ENCODE results near the gene FGD6.

Gene FGD6

GRCh38 chr12:95129115-95129514, 88.2 kb downstream of the FGD6 start:
- H3K4me1 Mint-ChIP-seq, result no peaks in the 10 kb centered on the region
- no peak overlapping the region for H3K27ac Mint-ChIP-seq
- TF ChIP-seq CTCF (IDR thresholded peaks at IDR 0.05; ENCODE audit: unreplicated experiment in 3 of 3), result no peak
- H3K9me3 Mint-ChIP-seq, result no peaks in the 10 kb centered on the region
- H3K4me3 Mint-ChIP-seq, result no peak overlapping the region
- H3K27me3 Mint-ChIP-seq (ENCODE audit: low read depth), result no peaks in the 10 kb centered on the region
- peaks cover 46% of the 10 kb centered on the region for H3K36me3 Mint-ChIP-seq (ENCODE audit: low read depth)

GRCh38 chr12:95126736-95127135, 90.5 kb downstream of the FGD6 start:
- peaks cover 41% of the 10 kb centered on the region for H3K36me3 Mint-ChIP-seq (ENCODE audit: low read depth)
- no peak for TF ChIP-seq CTCF (IDR thresholded peaks at IDR 0.05; ENCODE audit: unreplicated experiment in 3 of 3)
- no peak overlapping the region for H3K27ac Mint-ChIP-seq
- H3K4me3 Mint-ChIP-seq, result no peak overlapping the region
- H3K4me1 Mint-ChIP-seq, result no peaks in the 10 kb centered on the region
- H3K9me3 Mint-ChIP-seq, result no peaks in the 10 kb centered on the region
- H3K27me3 Mint-ChIP-seq (ENCODE audit: low read depth), result no peaks in the 10 kb centered on the region

GRCh38 chr12:95126076-95126475, 91.2 kb downstream of the FGD6 start:
- Mint-ChIP-seq H3K27ac (no peak overlapping the region), H3K27me3 (ENCODE audit: low read depth) (no peaks in the 10 kb centered on the region), H3K36me3 (ENCODE audit: low read depth) (peaks cover 36% of the 10 kb centered on the region), H3K9me3 (no peaks in the 10 kb centered on the region), H3K4me1 (no peaks in the 10 kb centered on the region), H3K4me3 (no peak overlapping the region)
- no peak for TF ChIP-seq CTCF (IDR thresholded peaks at IDR 0.05; ENCODE audit: unreplicated experiment in 3 of 3)

- TF ChIP-seq CTCF (IDR thresholded peaks at IDR 0.05; ENCODE audit: unreplicated experiment in 3 of 3), result no peak
- Mint-ChIP-seq H3K27me3 (ENCODE audit: low read depth) (no peaks in the 10 kb centered on the region), H3K36me3 (ENCODE audit: low read depth) (peaks cover 25% of the 10 kb centered on the region), H3K4me1 (no peaks in the 10 kb centered on the region), H3K9me3 (no peaks in the 10 kb centered on the region), H3K27ac (no peak overlapping the region), H3K4me3 (no peak overlapping the region)
Measured at GRCh38 chr12:95124106-95124505, 93.2 kb downstream of the FGD6 start.

GRCh38 chr12:95118788-95119179, 98.5 kb downstream of the FGD6 start:
- Mint-ChIP-seq H3K27me3 (ENCODE audit: low read depth) (no peaks in the 10 kb centered on the region), H3K27ac (peak overlapping the region in 1 of 3 experiments; percentile 78), H3K36me3 (ENCODE audit: low read depth) (peaks cover 17% of the 10 kb centered on the region), H3K4me1 (peaks cover 32% of the 10 kb centered on the region), H3K9me3 (no peaks in the 10 kb centered on the region), H3K4me3 (no peak overlapping the region)
- TF ChIP-seq CTCF (IDR thresholded peaks at IDR 0.05; ENCODE audit: unreplicated experiment in 3 of 3), result no peak

GRCh38 chr12:95118138-95118787, 99.0 kb downstream of the FGD6 start:
- no peak overlapping the region for H3K4me3 Mint-ChIP-seq
- H3K36me3 Mint-ChIP-seq (ENCODE audit: low read depth), result peaks cover 21% of the 10 kb centered on the region
- no peaks in the 10 kb centered on the region for H3K9me3 Mint-ChIP-seq
- H3K27me3 Mint-ChIP-seq (ENCODE audit: low read depth), result no peaks in the 10 kb centered on the region
- peaks cover 35% of the 10 kb centered on the region for H3K4me1 Mint-ChIP-seq
- peak overlapping the region in 2 of 3 experiments; percentile 75 to 78 for H3K27ac Mint-ChIP-seq
- TF ChIP-seq CTCF (IDR thresholded peaks at IDR 0.05; ENCODE audit: unreplicated experiment in 3 of 3), result no peak

Measured in nephron (organoid).